Measurements from ENCODE around the gene TMEM41B. TPM values are rescaled to one million over a fixed set of nuclear protein-coding genes. Genes with fewer than 3 reads are reported as not detected.

TMEM41B gene
- total RNA-seq, 1 experiment from 2014 or later, result 67.2 TPM

DNA sequence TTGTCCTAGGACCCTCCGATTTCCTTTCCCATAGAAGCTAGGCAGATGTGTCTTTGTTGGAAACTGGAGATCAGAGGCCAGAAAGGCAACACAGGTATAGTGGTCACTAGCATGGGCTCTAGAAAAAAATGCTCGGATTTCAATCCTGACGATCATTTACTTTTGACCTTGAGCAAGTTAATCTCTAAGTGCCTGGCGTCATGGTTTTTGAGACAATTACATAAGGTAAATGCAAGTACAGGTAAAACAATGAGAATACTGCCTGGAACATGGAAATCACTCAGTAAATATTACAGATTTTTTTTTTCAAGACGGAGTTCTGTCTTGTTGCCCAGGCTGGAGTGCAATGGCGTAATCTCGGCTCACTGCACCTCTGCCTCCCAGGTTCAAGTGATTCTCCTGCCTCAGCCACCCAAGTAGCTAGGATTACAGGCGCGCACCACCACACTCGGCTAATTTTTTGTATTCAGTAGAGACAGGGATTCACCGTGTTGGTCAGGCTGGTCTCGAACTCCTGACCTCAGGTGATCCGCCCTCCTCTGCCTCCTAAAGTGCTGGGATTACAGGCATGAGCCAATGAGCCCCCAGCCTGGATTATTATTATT, 48.2 kb downstream of the TMEM41B start (continued):
- TF ChIP-seq TCF7L2 (IDR thresholded peaks at IDR 0.05; ENCODE audit: borderline replicate concordance, extremely low read depth, insufficient read depth, insufficient read length), result no peak
- TF ChIP-seq EZH2phosphoT487 (IDR thresholded peaks at IDR 0.05; ENCODE audit: borderline replicate concordance), result no peak

- ChIA-PET POLR2A (interaction anchor here (0.9 kb wide), 1 partner anchor 195 kb away, joined by 4 read pairs; the partner anchor contains the start of gene ZNF143), RAD21 (ENCODE audit: low non-redundant PET in 1 of 2, low total read pairs in 2 of 2, uncharacterized antibody in 2 of 2, unreplicated experiment in 2 of 2) (interaction anchor here in 1 of 2 experiments (0.6 kb wide), 1 partner anchor 41 kb away, joined by 6 read pairs; no protein-coding TSS in a partner anchor), CTCF (interaction anchor here (0.7 kb wide), 1 partner anchor 241 kb away, joined by 3 read pairs; no protein-coding TSS in a partner anchor)
- intact Hi-C loops (cut with micrococcal nuclease), result no loop called here
- Histone ChIP-seq H3K27ac (ENCODE audit: low read depth, low read length) (peak within 1 kb of the TSS; percentile 76), H4K20me1 (ENCODE audit: insufficient read depth) (peaks cover 3% of the 10 kb centered on the region; the same call in 1 of the 2 replicates), H3K79me2 (ENCODE audit: insufficient read depth, low read length) (peaks cover 42% of the 10 kb centered on the region), H3K36me3 (ENCODE audit: control insufficient read depth in 1 of 2, insufficient read depth in 2 of 2, low read length in 2 of 2) (no peaks in the 10 kb centered on the region), H3K27me3 (ENCODE audit: insufficient read depth, low read length) (no peaks in the 10 kb centered on the region), H3K4me2 (ENCODE audit: low read length) (peak within 1 kb of the TSS; percentile 95), H3K4me1 (ENCODE audit: control insufficient read depth in 1 of 2, insufficient read depth in 2 of 2, low read length in 2 of 2) (peaks cover 12 to 36% of the 10 kb centered on the region in 2 experiments), H3K9me2 (ENCODE audit: insufficient read depth) (peaks cover 4% of the 10 kb centered on the region; the same call in 1 of the 2 replicates), H3K9ac (ENCODE audit: low read length) (peak within 1 kb of the TSS; percentile 84), H2AFZ (ENCODE audit: low read depth, low read length, poor library complexity, severe bottlenecking) (no peak within 1 kb of the TSS), H3K4me3 (replicated peaks in 1 of 2; ENCODE audit: low read depth in 1 of 2, low read length in 2 of 2) (peak within 1 kb of the TSS; percentile 83 to 85), H3K9me3 (ENCODE audit: control insufficient read depth in 1 of 2, insufficient read depth in 1 of 2, low read depth in 1 of 2, low read length in 2 of 2) (no peaks in the 10 kb centered on the region)
- ATAC-seq (peak; percentile 90), DNase-seq (ENCODE audit: low read depth, low spot score) (peak; percentile 43)
- no TSS peak for BruUV-seq (replicated peaks)
- no peak for TF ChIP-seq ELF1 (IDR thresholded peaks at IDR 0.05; ENCODE audit: borderline replicate concordance, low read depth)
- TF ChIP-seq EZH2phosphoT487 (IDR thresholded peaks at IDR 0.05; ENCODE audit: borderline replicate concordance), result no peak
- no peak for TF ChIP-seq CEBPB (IDR thresholded peaks at IDR 0.05; ENCODE audit: low read depth)
- TF ChIP-seq CBX3 (IDR thresholded peaks at IDR 0.05; ENCODE audit: low read depth), result no peak
- TF ChIP-seq POLR2AphosphoS5 (IDR thresholded peaks at IDR 0.05; ENCODE audit: low read depth, low read length), result peak; percentile 84
- peak; percentile 51; the same call in 1 of the 2 replicates for TF ChIP-seq EGR1 (IDR thresholded peaks at IDR 0.05; ENCODE audit: low read depth)
- no peak for TF ChIP-seq REST (IDR thresholded peaks at IDR 0.05; ENCODE audit: low read depth)
- TF ChIP-seq SP1 (IDR thresholded peaks at IDR 0.05; ENCODE audit: low read depth), result no peak
- TF ChIP-seq ZFX (IDR thresholded peaks at IDR 0.05), result peak; percentile 51
- no peak for TF ChIP-seq JUND (IDR thresholded peaks at IDR 0.05)
- TF ChIP-seq SIN3A (IDR thresholded peaks at IDR 0.05; ENCODE audit: low read depth), result no peak
- TF ChIP-seq, protein P1, sequence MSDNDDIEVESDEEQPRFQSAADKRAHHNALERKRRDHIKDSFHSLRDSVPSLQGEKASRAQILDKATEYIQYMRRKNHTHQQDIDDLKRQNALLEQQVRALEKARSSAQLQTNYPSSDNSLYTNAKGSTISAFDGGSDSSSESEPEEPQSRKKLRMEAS (IDR thresholded peaks at IDR 0.05), result peak; percentile 69
These were observed 48.9 kb downstream of the TMEM41B start, which contains the start of gene DENND5A for GRCh38 chr11:9265211-9266131. TSS of gene DENND5A (minus strand) at chr11:9265350. CDS start at chr11:9265069, 281 bp downstream.

Data from HCT116 (cell line).